ENCODE results near the gene KIAA0513.

DNA sequence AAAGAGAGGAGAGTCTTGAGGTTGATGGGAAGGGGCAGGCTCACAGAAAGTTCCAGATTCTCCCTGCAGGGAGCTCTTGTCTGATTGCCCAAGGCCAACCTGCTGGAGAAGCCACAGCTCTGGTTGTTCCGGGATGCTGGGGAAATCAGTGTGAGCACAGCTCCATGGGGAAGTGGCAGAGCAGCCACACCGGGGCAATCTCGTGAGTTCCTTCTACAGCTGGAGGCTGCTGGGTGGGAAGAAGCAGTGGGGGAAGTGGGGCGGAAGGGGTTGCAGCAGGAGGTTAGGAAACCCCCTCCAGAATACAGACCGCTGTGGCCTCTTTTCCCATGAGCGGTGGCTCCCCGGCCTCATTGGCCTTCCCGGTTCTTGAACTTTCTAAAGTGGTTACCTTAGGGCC lies 34.0 kb downstream of the KIAA0513 start:
- TF ChIP-seq, protein P1, sequence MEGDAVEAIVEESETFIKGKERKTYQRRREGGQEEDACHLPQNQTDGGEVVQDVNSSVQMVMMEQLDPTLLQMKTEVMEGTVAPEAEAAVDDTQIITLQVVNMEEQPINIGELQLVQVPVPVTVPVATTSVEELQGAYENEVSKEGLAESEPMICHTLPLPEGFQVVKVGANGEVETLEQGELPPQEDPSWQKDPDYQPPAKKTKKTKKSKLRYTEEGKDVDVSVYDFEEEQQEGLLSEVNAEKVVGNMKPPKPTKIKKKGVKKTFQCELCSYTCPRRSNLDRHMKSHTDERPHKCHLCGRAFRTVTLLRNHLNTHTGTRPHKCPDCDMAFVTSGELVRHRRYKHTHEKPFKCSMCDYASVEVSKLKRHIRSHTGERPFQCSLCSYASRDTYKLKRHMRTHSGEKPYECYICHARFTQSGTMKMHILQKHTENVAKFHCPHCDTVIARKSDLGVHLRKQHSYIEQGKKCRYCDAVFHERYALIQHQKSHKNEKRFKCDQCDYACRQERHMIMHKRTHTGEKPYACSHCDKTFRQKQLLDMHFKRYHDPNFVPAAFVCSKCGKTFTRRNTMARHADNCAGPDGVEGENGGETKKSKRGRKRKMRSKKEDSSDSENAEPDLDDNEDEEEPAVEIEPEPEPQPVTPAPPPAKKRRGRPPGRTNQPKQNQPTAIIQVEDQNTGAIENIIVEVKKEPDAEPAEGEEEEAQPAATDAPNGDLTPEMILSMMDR (optimal IDR thresholded peaks at IDR 0.05 in 1 of 3, IDR thresholded peaks at IDR 0.05 in 1 of 3, conservative IDR thresholded peaks at IDR 0.05 in 1 of 3; ENCODE audit: extremely low read depth in 1 of 3, insufficient read depth in 2 of 3, low read length in 3 of 3), result no peak
- no peak for TF ChIP-seq EZH2 (IDR thresholded peaks at IDR 0.05; ENCODE audit: low read length)
